Astrocyte of the cerebellum (primary cell): ENCODE measurements around the gene ARHGAP10.

Experiments used
- DNase-seq: peaks from one replicate; pipeline ENCODE4 v3.0.0-alpha.2; 2011; ENCODE audit warnings: low read depth
- H3K4me3 ChIP-seq: 2 replicates; pipeline ENCODE4 v1.5.1; 2011; ENCODE audit warnings: mild to moderate bottlenecking, low read depth, low read length, moderate library complexity
- CTCF ChIP-seq: IDR thresholded peaks from 2 replicates; pipeline ENCODE4 v1.5.1; 2012; ENCODE audit warnings: low read length, low read depth, moderate library complexity, mild to moderate bottlenecking; ENCODE audit errors: missing control alignments
- in situ Hi-C: cut with HindIII; loops from 2 replicates; pipeline ENCODE4 v1.10.0; 2017; ENCODE audit warnings: low sequenced_read_pairs

Gene ARHGAP10

GRCh38 chr4:147923854-147924253 lies 192.0 kb downstream of the ARHGAP10 start:
- no peak overlapping the region for H3K4me3 ChIP-seq
- no peak for TF ChIP-seq CTCF
- DNase-seq: no peak
- in situ Hi-C loops: no loop called here

DNA sequence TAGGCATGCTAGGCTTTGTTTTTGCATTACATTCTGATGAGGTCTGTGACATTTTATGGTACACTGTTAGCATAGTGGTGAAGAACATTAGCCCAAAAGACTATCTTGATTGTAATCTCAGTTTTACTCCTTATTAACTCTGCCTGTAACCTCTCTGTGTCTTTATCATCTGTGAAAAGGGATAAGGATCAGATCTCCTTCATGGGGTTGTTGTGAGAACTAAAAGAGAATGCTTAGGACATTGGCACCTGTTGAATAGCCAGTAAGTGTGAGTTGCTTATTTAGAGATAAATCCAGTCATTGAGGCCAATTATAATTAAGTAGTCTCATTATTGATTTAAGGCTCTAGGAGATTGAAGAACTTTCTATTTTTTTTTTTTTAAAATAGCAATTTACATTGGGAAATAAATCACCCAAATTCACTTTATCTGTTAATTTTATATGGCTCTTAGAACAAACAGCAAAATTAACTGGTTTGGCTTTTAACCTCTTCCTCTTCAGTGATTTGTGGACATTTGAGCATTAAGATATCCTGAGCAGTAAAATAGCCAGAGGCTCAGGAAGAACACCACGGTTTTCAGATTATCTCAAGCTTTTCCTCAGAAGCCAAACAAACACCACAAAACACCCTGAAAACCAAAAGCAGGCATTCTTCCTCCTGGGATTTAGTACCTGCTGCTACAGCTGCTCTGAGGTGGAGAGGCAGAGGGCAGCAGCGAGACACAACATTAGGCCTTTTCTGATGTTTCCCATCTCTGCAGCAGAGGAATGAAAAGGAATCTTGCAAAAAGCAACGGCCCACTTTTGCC lies 192.9 kb downstream of the ARHGAP10 start:
- H3K4me3 ChIP-seq: no peak overlapping the region
- in situ Hi-C loops: loop anchor here (25.0 kb wide), 1 partner anchor 512 kb away; the partner anchor contains the start of gene NR3C2
- peak; percentile 20 for DNase-seq
- TF ChIP-seq CTCF: peak; percentile 76

GRCh38 chr4:147927377-147928137 lies 195.7 kb downstream of the ARHGAP10 start:
- TF ChIP-seq CTCF: no peak
- DNase-seq: peak; percentile 9
- no peak overlapping the region for H3K4me3 ChIP-seq
- in situ Hi-C loops: loop anchor here (25.0 kb wide), 1 partner anchor 510 kb away; the partner anchor contains the start of gene NR3C2

GRCh38 chr4:147928400-147928799 lies 196.5 kb downstream of the ARHGAP10 start:
- TF ChIP-seq CTCF: no peak
- in situ Hi-C loops: loop anchor here (25.0 kb wide), 1 partner anchor 509 kb away; the partner anchor contains the start of gene NR3C2
- no peak for DNase-seq
- H3K4me3 ChIP-seq: no peak overlapping the region

- TF ChIP-seq CTCF: no peak
- in situ Hi-C loops: loop anchor here (25.0 kb wide), 1 partner anchor 508 kb away; the partner anchor contains the start of gene NR3C2
- H3K4me3 ChIP-seq: no peak overlapping the region
- DNase-seq: no peak
Observed at GRCh38 chr4:147929746-147930145, 197.9 kb downstream of the ARHGAP10 start.

- TF ChIP-seq CTCF: peak; percentile 20
- H3K4me3 ChIP-seq: no peak overlapping the region
- no peak for DNase-seq
- in situ Hi-C loops: loop anchor here (25.0 kb wide), 1 partner anchor 504 kb away; the partner anchor contains the start of gene NR3C2
Observed at GRCh38 chr4:147933316-147933715, 201.4 kb downstream of the ARHGAP10 start.
